Islet precursor cell (in vitro differentiated cells): ENCODE measurements around the gene CCDC47.
"Not testable (repeated sequence)": the region's sequence is repeated elsewhere in the genome, so short reads cannot be mapped to it uniquely, and the experiment has no call there.

ENCODE experiments used
- DNase-seq: peaks from one replicate; pipeline ENCODE4 v3.0.0-alpha.2; 2018

The CCDC47 gene, protein sequence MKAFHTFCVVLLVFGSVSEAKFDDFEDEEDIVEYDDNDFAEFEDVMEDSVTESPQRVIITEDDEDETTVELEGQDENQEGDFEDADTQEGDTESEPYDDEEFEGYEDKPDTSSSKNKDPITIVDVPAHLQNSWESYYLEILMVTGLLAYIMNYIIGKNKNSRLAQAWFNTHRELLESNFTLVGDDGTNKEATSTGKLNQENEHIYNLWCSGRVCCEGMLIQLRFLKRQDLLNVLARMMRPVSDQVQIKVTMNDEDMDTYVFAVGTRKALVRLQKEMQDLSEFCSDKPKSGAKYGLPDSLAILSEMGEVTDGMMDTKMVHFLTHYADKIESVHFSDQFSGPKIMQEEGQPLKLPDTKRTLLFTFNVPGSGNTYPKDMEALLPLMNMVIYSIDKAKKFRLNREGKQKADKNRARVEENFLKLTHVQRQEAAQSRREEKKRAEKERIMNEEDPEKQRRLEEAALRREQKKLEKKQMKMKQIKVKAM

DNA sequence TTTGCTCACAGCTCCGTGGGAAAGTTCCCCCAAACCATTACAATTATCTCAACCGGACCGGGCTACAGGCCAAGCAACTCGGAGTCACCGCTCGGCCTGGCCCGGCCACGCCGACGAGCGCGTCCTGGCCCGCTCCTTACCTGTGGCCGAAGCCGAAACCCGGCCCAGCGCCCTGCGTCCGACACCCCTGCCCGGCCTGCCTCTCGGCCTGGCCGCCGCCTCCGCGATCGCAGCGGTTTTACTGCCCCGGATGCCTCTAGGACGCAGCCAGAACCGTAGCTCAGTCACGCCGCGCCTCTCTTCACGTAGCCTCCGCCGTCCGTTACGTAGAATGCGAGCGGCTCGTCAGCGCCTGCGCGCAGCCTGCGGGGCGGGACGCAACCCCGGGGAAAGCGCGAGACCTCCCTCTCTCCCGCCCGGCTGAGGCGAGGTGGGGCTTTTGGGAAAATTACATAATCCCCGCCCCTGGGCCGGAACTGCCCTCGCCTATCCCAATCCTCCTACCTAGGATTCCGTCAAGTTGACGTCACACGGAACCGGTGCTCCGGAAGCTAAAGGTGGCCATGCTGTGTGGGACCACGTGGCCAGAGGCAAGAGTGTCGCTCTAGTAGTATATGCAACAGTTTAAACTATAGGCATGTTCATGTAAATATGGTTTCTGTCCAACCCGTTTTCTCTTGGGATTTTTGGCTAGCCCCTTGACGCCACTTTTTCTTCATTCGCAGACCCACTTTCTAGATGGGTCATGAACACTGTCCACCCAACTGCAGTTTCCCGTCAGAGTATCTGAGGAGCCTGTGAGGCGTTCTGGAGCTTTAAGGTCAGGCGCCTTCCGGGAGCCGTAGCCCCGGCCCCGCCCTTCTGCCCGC, at the start of gene CCDC47:
CCDC47 (minus strand) TSS at position 326 of the 869 bp plus-strand sequence. CDS start 7,422 bp downstream, outside the sequence.
- DNase-seq: peak; percentile 100

DNA sequence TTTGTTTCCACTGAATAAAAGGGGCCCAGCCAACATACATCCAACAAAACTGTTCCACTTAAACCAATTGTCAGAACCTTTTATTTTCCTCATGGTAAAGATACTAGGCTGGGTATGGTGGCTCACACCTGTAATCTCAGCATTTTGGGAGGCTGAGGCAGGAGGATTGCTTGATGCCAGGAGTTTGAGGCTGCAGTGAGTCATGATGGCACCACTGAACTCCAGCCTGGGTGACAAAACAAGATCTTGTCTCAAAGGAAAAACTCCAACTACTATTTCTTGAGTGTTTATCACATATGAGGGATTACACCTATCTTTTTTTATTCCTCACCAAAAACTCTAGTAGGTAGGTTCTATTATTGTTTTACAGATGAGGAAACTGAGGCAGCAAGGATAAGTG, 49.1 kb upstream of the CCDC47 start:
- DNase-seq: no peak

DNA sequence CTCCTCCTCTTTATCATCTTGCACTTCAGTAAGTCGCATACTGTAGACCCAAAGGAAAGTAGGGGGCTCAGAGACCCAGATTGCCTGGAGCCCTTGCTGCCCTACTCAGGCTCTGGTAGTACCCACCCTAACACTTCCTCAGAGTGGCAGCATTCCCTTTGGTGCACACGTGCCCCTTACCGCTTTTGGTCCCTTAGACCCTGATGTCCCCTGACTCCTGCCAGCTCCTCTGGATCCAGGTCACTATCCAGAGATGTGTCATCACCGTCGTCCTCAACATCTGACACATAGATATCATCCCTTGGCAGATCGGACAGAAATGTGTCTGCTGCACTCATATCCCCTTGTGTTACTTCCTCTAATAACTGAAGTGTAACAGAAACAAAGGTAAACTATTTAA, 48.4 kb upstream of the CCDC47 start:
- peak; percentile 36 for DNase-seq

DNA sequence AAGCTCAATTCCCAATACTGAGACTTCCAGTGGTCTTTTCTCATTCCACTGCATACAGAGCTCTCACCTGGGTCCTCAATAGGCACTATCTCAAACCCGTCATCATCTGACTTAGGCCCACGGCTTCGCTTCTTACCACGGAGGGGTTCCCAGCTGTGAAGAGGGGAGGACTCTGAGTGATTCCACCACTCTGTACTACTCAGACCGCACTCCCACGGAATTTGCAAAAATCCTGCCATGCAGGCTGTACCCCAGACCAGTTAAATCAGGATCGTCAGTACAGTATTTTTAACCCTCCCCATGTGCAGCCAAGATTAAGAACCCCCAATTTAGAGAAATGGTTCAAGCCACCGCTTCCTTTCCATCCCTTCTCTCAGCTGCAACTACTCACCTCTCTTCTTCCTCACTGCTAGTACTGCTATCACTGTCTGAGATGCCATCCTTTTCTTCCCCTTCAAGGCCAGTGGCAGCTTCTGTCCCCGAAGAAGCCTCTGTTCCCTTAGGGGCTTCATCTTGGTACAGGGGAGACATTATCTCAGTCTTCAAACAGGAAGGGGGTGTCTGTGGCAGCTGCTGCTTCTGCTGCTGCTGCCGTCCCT, 47.7 kb upstream of the CCDC47 start:
- peak; percentile 26 for DNase-seq

DNA sequence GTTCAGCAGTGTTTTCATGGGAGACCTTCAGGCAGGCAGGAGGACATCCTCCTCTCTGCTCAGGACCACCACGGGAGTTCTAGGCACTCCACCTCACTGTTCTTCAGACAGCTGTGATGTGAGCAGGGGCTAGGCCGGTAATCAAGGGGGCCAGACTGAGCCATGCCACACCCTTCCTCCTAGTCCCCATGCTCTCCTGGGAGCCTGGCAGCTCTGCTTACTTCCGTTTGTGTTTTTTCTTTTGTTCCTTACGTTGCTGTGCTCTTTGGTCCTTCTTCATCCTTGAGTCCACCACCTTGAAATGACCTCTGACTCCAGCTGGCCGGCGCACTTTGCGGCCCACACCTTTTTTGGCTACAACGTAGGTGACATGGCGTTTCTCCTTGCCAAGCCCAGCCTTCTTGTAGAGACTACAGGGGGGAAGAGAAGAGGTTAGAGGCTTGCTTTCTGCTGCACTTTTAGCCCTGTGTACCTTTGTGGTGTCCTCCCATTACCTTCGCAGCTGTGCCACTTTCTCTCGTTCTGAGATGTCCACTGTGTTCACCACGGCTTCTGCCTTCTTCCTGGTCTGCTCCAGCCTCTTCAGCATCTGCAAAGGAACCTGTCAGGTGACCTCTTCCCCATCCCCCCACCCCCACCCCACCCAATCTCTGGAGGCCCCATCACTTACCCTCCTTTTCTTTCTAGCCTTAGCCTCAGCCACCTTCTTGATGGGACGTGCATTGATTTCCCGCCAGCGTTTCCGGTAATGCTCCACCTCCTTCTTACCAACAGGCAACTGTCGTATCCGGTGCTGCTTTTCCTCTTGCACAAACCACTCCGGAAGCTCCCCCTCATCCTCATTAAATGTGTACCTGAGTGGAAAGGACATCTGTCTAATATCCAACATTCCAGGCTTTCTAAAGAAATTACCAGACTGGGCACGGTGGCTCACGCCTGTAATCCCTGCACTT, 46.5 kb upstream of the CCDC47 start:
- DNase-seq: peak; percentile 52

DNA sequence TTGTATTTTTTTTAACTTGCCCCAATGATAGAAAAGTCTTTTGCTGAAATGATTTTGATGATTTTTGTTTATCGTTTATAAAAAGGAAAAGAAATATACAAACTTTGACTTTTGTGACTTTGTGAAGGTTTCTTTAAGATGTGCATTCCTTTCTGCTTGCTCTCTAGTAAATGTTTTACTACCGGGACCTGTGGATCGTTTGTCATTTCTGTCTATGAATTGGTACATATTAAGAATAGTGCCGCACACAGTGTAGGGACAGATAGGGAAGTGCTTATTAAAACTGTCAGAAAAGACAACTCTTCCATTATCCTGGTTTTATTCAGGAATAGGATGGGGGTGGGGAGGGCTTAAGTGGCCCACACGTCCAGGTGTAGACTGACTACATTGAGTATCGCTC, 45.7 kb upstream of the CCDC47 start:
- no peak for DNase-seq

DNA sequence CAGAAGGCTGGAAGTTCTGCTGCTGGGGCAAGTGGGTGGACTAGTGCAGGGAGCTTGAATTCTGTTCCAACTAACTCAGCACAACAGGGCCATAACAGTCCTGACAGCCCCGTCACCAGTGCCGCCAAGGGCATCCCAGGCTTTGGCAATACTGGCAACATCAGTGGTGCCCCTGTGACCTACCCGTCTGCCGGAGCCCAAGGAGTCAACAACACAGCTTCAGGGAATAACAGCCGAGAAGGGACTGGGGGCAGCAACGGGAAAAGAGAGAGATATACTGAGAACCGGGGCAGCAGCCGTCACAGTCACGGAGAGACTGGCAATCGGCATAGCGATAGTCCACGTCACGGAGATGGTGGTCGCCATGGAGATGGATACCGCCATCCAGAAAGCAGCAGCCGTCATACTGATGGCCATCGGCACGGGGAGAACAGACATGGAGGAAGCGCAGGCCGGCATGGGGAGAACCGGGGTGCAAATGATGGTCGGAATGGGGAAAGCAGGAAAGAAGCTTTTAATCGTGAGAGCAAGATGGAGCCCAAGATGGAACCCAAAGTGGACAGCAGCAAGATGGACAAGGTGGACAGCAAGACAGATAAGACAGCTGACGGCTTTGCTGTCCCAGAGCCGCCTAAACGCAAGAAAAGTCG, 44.5 kb upstream of the CCDC47 start:
- peak; percentile 50 for DNase-seq

DNA sequence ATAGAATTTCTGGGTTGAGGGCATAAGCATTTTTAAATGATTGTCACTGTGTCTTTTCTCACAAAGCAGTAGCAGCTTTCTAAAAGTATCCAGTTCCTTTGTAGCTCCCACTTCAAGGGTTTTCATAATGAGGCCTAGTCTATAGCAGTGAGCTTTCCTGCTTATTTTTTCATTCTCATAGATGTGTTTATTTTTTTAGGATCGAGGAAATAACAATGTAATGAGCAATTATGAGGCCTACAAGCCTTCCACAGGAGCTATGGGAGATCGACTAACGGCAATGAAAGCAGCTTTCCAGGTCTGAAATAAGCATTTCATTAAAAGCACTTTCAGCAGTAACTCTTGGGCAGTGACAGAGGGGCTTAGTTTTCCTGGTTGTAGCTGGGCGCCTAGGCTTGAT, 43.3 kb upstream of the CCDC47 start:
- no peak for DNase-seq

DNA sequence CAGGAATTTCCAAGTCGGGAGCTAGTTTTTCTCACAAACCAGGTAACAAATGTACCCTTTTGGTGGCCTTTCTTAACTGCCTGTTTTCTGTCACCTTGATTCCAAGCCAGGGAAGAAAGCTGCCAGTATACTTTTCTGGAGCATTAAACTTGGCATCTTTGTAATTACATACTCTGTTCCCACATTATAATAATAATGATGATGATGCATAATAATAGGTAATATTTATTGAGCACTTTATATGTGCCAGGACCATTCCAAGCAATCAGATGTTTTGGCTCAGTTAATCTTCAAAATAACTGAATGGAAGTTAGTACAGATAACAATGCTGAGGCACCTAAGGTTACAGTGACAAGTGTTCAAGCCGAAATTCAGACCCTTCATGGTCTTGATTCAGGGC, 42.7 kb upstream of the CCDC47 start:
- DNase-seq: no peak

DNA sequence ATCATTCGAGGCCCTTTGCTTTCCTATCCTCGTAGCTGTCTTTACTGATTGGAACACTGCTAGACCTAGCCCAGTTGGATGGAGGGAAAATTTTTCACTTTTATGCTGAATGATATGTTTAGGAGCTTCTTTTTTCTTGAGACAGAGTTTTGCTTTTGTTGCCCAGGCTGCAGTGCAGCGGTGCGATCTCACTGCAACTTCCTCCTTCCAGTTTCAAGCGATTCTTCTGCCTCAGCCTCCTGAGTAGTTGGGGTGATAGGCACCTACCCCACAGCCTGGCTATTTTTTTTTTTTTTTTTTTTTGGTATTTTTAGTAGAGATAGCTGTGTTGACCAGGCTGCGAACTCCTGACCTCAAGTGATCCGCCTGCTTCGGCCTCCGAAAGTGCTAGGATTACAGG, 36.6 kb upstream of the CCDC47 start:
- no peak for DNase-seq

DNA sequence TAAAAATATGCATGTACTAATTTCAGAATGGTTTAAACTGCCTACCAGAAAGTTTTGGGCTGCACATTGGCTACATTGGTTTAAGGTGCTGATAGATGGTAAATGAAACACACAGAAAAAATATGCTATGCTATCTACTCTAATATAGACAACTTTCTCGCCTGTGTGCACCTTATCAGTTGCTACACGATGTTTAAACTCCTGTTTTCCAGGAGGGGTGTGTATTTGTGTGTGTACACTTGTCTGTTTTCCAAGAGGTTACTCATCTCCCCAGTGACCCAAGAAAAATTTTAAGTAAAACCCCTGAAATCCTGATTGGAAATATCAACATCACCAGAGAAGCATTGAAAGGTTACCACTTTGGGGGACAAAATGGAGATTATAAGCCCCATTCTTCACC, 32.2 kb upstream of the CCDC47 start:
- DNase-seq: no peak

DNA sequence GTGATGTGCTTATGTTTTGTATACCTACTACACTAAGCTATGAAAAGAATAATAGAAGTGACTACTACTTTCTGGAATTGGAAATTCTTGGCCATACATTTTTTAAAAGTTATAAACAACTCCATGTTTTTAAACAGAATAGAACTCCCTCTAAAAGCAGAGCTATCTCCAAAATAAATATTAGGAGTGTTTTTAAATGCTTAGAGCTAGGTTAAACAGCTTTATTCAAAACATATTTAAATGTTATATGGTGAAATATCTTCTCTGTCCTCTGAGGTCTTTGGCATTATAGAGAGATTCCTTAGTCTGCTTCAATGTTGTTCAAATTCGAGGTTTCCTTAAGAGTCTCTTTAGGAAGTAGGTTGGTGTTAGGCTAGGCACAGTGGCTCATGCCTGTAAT, 30.9 kb upstream of the CCDC47 start:
- no peak for DNase-seq

DNA sequence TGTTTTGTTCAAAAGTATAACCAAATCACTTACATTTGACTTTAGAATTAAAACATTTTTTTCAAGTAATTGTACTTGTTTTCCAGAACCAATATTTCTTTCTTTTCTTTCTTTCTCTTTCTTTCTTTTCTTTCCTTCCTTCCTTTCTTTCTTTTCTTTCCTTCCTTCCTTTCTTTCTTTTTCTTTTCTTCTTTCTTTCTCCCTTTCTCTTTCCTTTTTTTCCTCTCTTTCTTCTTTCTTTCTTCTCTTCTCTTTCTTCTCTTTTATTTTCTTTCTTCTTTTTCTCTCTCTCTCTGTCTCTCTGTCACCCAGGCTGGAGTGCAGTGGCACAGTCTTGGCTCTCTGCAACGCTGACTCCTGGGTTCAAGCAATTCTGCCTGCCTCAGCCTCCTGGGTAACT, 27.4 kb upstream of the CCDC47 start:
- no peak for DNase-seq

DNA sequence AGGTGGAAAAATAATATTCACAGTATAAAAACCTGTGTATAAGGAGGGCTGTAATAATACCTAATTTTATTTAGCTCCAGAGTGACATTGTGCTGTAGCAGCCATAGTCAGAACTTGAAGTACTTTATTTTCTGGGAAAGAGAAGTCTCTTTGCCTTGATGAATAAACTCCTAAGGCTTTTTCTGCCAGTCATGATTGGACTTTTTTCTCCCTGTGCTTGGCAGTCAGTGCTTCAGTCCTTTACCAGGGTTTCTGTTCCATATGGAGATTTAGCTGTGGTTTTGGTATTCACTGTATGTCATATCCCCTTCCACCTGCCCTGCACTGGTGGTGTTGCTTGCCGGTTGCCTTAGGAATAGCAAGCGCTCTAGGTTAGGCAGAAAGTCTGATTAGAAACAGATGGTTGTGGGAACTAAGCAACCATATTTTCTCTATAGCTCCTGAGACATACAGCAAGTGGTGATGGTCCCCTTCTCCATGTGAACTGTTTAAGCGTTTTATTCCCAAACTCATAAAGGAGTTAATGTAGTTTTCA, 25.2 kb upstream of the CCDC47 start:
- no peak for DNase-seq

DNA sequence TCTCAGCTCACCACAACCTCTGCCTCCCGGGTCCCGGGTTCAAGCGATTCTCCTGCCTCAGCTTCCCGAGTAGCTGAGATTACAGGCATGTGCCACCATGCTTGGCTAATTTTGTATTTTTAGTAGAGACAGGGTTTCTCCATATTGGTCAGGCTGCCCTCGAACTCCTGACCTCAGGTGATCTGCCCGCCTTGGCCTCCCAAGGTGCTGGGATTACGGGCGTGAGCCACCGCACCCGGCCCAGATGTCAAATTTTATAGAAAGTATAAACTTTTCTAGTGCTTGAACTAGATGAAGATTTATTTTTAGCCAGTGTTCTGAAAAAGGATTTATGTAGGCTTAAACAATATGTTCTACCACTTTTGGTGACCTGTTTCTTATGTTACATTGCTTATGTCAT, 23.0 kb upstream of the CCDC47 start:
- DNase-seq: not testable (repeated sequence)

DNA sequence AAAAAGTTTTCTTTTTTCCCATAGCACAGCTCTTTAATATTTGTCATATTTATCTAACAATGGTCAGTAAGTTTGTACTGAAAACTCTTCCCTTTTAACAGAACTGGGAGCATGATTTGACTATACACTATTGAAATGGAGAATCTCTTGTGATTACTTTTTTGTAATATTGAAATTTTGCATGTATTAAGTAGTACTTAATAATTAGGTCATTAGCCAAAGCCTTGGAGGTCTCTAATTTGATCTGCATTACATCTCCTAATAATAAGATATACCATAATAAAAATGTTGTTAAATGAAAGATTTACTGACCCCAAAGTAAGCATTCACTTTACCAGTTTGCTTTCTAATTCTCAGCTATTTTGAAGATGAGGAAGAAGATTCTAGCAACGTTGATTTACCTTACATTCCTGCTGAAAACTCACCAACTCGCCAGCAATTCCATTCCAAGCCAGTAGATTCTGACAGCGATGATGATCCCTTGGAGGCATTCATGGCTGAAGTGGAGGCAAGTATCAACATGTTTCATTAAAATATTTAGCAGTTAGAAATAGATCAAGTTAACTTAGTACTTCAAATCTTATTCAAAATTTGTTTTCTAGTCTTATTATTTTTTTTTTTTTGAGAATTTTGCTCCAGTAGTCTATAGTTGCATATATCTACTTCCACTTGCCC, 18.8 kb upstream of the CCDC47 start:
- DNase-seq: no peak

DNA sequence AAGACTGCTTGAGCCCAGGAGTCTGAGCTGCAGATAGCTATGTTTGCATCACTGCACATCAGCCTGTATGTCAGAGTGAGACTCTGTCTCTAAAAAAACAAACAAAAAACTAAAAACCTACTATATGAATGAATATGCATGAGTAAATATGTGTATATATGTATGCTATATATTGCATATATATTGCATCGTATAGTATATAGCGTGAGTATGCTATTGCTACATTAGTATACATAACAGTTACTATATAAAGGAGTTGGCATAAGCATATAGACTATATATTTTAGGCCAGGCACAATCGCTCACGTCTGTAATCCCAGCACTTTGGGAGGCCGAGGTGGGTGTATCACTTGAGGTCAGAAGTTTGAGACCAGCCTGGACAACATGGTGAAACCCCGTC, 16.7 kb upstream of the CCDC47 start:
- DNase-seq: no peak

DNA sequence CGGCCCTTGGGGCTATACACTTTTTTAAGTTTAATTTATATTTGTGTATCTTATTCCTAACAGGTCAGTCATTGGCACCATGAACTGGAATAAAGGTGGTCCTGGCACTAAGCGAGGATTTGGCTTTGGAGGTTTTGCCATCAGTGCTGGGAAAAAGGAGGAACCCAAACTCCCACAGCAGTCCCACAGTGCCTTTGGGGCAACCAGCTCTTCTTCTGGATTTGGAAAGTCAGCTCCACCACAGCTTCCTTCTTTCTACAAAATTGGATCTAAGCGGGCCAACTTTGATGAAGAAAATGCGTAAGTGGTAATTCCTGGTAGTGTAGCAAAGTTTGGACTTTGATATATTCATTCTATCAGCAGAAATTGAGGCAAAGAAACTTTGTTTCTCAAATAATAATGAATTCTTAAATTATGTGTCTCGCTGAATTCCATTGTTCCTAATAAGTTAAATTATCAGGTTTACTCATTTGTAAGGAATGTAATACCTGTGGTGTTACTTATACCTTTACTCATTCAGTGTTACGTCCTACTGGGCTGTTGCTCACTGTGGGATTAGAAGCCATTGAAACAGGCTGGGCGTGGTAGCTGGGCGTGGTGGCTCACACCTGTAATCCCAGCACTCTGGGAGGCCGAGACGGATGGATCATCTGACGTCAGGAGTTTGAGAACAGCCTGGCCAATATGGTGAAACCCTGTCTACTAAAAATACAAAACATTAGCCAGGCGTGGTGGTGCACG, 13.7 kb upstream of the CCDC47 start:
- DNase-seq: no peak

DNA sequence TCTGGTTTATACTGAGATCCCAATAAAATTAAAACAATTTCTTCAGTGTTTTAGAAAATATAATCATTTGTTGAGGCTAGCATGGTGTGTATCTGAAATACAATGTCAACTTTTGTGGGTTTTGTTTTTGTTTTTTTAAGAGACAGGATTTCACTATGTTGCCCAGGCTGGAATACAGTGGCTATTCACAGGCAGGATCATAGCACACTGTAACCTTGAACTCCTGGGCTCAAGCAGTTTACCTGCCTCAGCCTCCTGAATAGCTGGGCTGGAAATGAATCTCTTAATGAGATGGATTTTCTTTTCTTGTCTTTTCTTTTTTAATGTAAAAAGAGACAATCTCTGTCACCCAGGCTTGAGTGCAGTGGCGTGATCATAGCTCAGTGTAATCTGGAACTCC, 12.7 kb upstream of the CCDC47 start:
- DNase-seq: no peak

DNA sequence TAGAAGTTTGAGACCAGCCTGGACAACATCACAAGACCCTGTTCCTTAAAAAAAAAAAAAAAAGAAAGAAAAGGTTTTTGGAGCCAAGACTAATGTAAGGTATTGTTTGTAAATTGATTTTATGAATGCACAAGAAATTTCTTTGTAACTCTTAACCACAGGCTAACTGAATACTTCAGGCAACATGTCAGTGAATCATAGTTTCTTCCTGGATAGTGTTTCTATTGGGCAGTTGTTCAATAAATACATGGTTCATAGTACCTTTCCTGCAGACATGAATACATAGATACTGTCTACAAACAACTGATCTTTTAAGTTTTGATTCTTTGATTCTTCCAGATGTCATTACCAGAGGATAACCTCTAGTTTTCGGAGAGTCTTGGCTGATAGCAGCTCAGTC, 12.2 kb upstream of the CCDC47 start:
- DNase-seq: no peak
